HG03575 (cell line): ENCODE results near the gene PET117.
"Not testable (repeated sequence)": the region's sequence is repeated elsewhere in the genome, so short reads cannot be mapped to it uniquely, and the experiment has no call there.

Experiments used
- ATAC-seq: cut with Tn5 transposase; IDR thresholded peaks from one replicate; pipeline ENCODE4 v1.9.1; 2021; ENCODE audit not compliant: unreplicated experiment, insufficient number of reproducible peaks, low FRiP score; ENCODE audit errors: extremely low read depth

Gene PET117

GRCh38 chr20:18144541-18145099 lies 7.0 kb downstream of the PET117 start:
- ATAC-seq: no peak

- ATAC-seq: no peak
Measured at GRCh38 chr20:18154342-18154741, 16.7 kb downstream of the PET117 start.

GRCh38 chr20:18156045-18156444 lies 18.4 kb downstream of the PET117 start:
- no peak for ATAC-seq

GRCh38 chr20:18164356-18164755 lies 26.7 kb downstream of the PET117 start:
- no peak for ATAC-seq

- no peak for ATAC-seq
Measured at GRCh38 chr20:18165553-18165952, 27.9 kb downstream of the PET117 start.

GRCh38 chr20:18166241-18166881 lies 28.7 kb downstream of the PET117 start:
- no peak for ATAC-seq

GRCh38 chr20:18166950-18167349 lies 29.3 kb downstream of the PET117 start:
- no peak for ATAC-seq

GRCh38 chr20:18172379-18172778 lies 34.7 kb downstream of the PET117 start:
- no peak for ATAC-seq

GRCh38 chr20:18174906-18175683 lies 37.4 kb downstream of the PET117 start:
- no peak for ATAC-seq

GRCh38 chr20:18176318-18176785 lies 38.7 kb downstream of the PET117 start:
- ATAC-seq: no peak

- not testable (repeated sequence) for ATAC-seq
Measured at GRCh38 chr20:18180366-18180765, 42.7 kb downstream of the PET117 start.

- no peak for ATAC-seq
Measured at GRCh38 chr20:18180815-18181214, 43.2 kb downstream of the PET117 start.

GRCh38 chr20:18187020-18187419 lies 49.4 kb downstream of the PET117 start:
- ATAC-seq: no peak

- no peak for ATAC-seq
Measured at GRCh38 chr20:18188434-18188833, 50.8 kb downstream of the PET117 start.

GRCh38 chr20:18190338-18191233 lies 52.9 kb downstream of the PET117 start:
- ATAC-seq: no peak

- ATAC-seq: no peak
Measured at GRCh38 chr20:18191306-18191705, 53.6 kb downstream of the PET117 start.
